ENCODE data around the gene CCDC88A. TPM values are rescaled to one million over a fixed set of nuclear protein-coding genes. Genes with fewer than 3 reads are reported as not detected.
"Not testable (repeated sequence)": the region's sequence is repeated elsewhere in the genome, so short reads cannot be mapped to it uniquely, and the experiment has no call there.

The CCDC88A gene
- total RNA-seq, 2 experiments from 2014 or later, result 10.1 to 11.3 TPM

GRCh38 chr2:55365303-55365702 is 54.4 kb downstream of the CCDC88A start:
- H3K27ac Mint-ChIP-seq, result no peak overlapping the region
- ATAC-seq (no peak), DNase-seq (no peak)
- CTCF ChIA-PET, result interaction anchor here (0.6 kb wide), 1 partner anchor 236 kb away, joined by 3 read pairs; no protein-coding TSS in a partner anchor
- intact Hi-C loops (cut with DNase I, micrococcal nuclease), result no loop called here
- no peaks in the 10 kb centered on the region for H3K4me1 Mint-ChIP-seq
- H3K9me3 Mint-ChIP-seq (ENCODE audit: low read depth), result no peaks in the 10 kb centered on the region
- H3K36me3 Mint-ChIP-seq (ENCODE audit: low read depth), result no peaks in the 10 kb centered on the region
- H3K27me3 Mint-ChIP-seq, result no peaks in the 10 kb centered on the region
- POLR2A ChIA-PET, result interaction anchor here (0.7 kb wide), 1 partner anchor 95 kb away, joined by 3 read pairs; no protein-coding TSS in a partner anchor
- H3K4me3 Mint-ChIP-seq, result no peak overlapping the region

GRCh38 chr2:55364189-55365055 is 55.2 kb downstream of the CCDC88A start:
- no peaks in the 10 kb centered on the region for H3K4me1 Mint-ChIP-seq
- no peaks in the 10 kb centered on the region for H3K27me3 Mint-ChIP-seq
- H3K4me3 Mint-ChIP-seq, result no peak overlapping the region
- H3K9me3 Mint-ChIP-seq (ENCODE audit: low read depth), result no peaks in the 10 kb centered on the region
- DNase-seq, result no peak
- intact Hi-C loops (cut with DNase I, micrococcal nuclease), result no loop called here
- no peak for ATAC-seq
- no peak overlapping the region for H3K27ac Mint-ChIP-seq
- ChIA-PET CTCF (interaction anchor here (0.6 kb wide), 1 partner anchor 235 kb away, joined by 3 read pairs; no protein-coding TSS in a partner anchor), POLR2A (no interaction called here)
- no peaks in the 10 kb centered on the region for H3K36me3 Mint-ChIP-seq (ENCODE audit: low read depth)

- H3K27me3 Mint-ChIP-seq, result no peaks in the 10 kb centered on the region
- H3K9me3 Mint-ChIP-seq (ENCODE audit: low read depth), result no peaks in the 10 kb centered on the region
- ATAC-seq, result no peak
- ChIA-PET CTCF (no interaction called here), POLR2A (no interaction called here)
- no peaks in the 10 kb centered on the region for H3K4me1 Mint-ChIP-seq
- no peak for DNase-seq
- intact Hi-C loops (cut with DNase I, micrococcal nuclease), result no loop called here
- no peak overlapping the region for H3K27ac Mint-ChIP-seq
- no peak overlapping the region for H3K4me3 Mint-ChIP-seq
- no peaks in the 10 kb centered on the region for H3K36me3 Mint-ChIP-seq (ENCODE audit: low read depth)
Observed at GRCh38 chr2:55363636-55364035, 56.0 kb downstream of the CCDC88A start.

GRCh38 chr2:55361465-55362189 is 58.0 kb downstream of the CCDC88A start:
- Mint-ChIP-seq H3K36me3 (ENCODE audit: low read depth) (no peaks in the 10 kb centered on the region), H3K4me1 (no peaks in the 10 kb centered on the region), H3K4me3 (no peak overlapping the region), H3K27me3 (no peaks in the 10 kb centered on the region), H3K27ac (no peak overlapping the region), H3K9me3 (ENCODE audit: low read depth) (no peaks in the 10 kb centered on the region)
- ATAC-seq, result no peak
- DNase-seq, result no peak
- ChIA-PET CTCF (interaction anchor here (0.6 to 1.1 kb wide), 3 partner anchors 10 to 36 kb away, joined by 3 read pairs; no protein-coding TSS in a partner anchor), POLR2A (no interaction called here)
- intact Hi-C loops (cut with DNase I, micrococcal nuclease), result no loop called here

- Mint-ChIP-seq H3K36me3 (ENCODE audit: low read depth) (peaks cover 5% of the 10 kb centered on the region), H3K4me1 (no peaks in the 10 kb centered on the region), H3K4me3 (no peak overlapping the region), H3K27me3 (no peaks in the 10 kb centered on the region), H3K9me3 (ENCODE audit: low read depth) (no peaks in the 10 kb centered on the region), H3K27ac (no peak overlapping the region)
- DNase-seq, result no peak
- intact Hi-C loops (cut with DNase I, micrococcal nuclease), result no loop called here
- POLR2A ChIA-PET, result no interaction called here
- ATAC-seq, result no peak
- CTCF ChIA-PET, result interaction anchor here (0.6 kb wide), 1 partner anchor 26 kb away, joined by 4 read pairs; no protein-coding TSS in a partner anchor
Observed at GRCh38 chr2:55358451-55358850, 61.2 kb downstream of the CCDC88A start.

GRCh38 chr2:55357927-55358326 is 61.7 kb downstream of the CCDC88A start:
- Mint-ChIP-seq H3K27ac (no peak overlapping the region), H3K4me1 (no peaks in the 10 kb centered on the region), H3K4me3 (no peak overlapping the region), H3K27me3 (no peaks in the 10 kb centered on the region), H3K36me3 (ENCODE audit: low read depth) (peaks cover 5% of the 10 kb centered on the region), H3K9me3 (ENCODE audit: low read depth) (no peaks in the 10 kb centered on the region)
- intact Hi-C loops (cut with DNase I, micrococcal nuclease), result no loop called here
- ATAC-seq, result no peak
- POLR2A ChIA-PET, result no interaction called here
- CTCF ChIA-PET, result interaction anchor here (0.6 kb wide), 1 partner anchor 27 kb away, joined by 4 read pairs; no protein-coding TSS in a partner anchor
- no peak for DNase-seq

GRCh38 chr2:55357164-55357563 is 62.5 kb downstream of the CCDC88A start:
- CTCF ChIA-PET, result no interaction called here
- Mint-ChIP-seq H3K4me1 (no peaks in the 10 kb centered on the region), H3K27me3 (no peaks in the 10 kb centered on the region), H3K36me3 (ENCODE audit: low read depth) (peaks cover 5% of the 10 kb centered on the region), H3K27ac (no peak overlapping the region), H3K9me3 (ENCODE audit: low read depth) (no peaks in the 10 kb centered on the region), H3K4me3 (no peak overlapping the region)
- no peak for ATAC-seq
- POLR2A ChIA-PET, result no interaction called here
- intact Hi-C loops (cut with DNase I, micrococcal nuclease), result no loop called here
- no peak for DNase-seq

- H3K9me3 Mint-ChIP-seq (ENCODE audit: low read depth); intact Hi-C loops (cut with DNase I, micrococcal nuclease); H3K36me3 Mint-ChIP-seq (ENCODE audit: low read depth); H3K4me1 Mint-ChIP-seq; H3K27ac Mint-ChIP-seq; H3K4me3 Mint-ChIP-seq; ATAC-seq; POLR2A ChIA-PET; H3K27me3 Mint-ChIP-seq; DNase-seq: not testable (repeated sequence)
- CTCF ChIA-PET, result interaction anchor here (0.7 kb wide), 1 partner anchor 283 kb away, joined by 3 read pairs; no protein-coding TSS in a partner anchor
Observed at GRCh38 chr2:55356136-55356535, 63.5 kb downstream of the CCDC88A start.

GRCh38 chr2:55355451-55355850 is 64.2 kb downstream of the CCDC88A start:
- intact Hi-C loops (cut with DNase I, micrococcal nuclease), result no loop called here
- ChIA-PET CTCF (interaction anchor here (0.7 kb wide), 1 partner anchor 283 kb away, joined by 3 read pairs; no protein-coding TSS in a partner anchor), POLR2A (no interaction called here)
- H3K36me3 Mint-ChIP-seq (ENCODE audit: low read depth), result peaks cover 8% of the 10 kb centered on the region
- no peak overlapping the region for H3K27ac Mint-ChIP-seq
- ATAC-seq (no peak), DNase-seq (no peak)
- H3K9me3 Mint-ChIP-seq (ENCODE audit: low read depth), result no peaks in the 10 kb centered on the region
- no peak overlapping the region for H3K4me3 Mint-ChIP-seq
- H3K4me1 Mint-ChIP-seq, result no peaks in the 10 kb centered on the region
- no peaks in the 10 kb centered on the region for H3K27me3 Mint-ChIP-seq

GRCh38 chr2:55351672-55352071 is 68.0 kb downstream of the CCDC88A start:
- POLR2A ChIA-PET, result no interaction called here
- Mint-ChIP-seq H3K4me3 (no peak overlapping the region), H3K4me1 (no peaks in the 10 kb centered on the region)

GRCh38 chr2:55345064-55345463 is 74.6 kb downstream of the CCDC88A start:
- ChIA-PET POLR2A (interaction anchor here (0.7 kb wide), 1 partner anchor 29 kb away, joined by 3 read pairs; no protein-coding TSS in a partner anchor), CTCF (no interaction called here)
- DNase-seq (no peak), ATAC-seq (no peak)
- no peaks in the 10 kb centered on the region for H3K4me1 Mint-ChIP-seq
- H3K27me3 Mint-ChIP-seq, result no peaks in the 10 kb centered on the region
- H3K9me3 Mint-ChIP-seq (ENCODE audit: low read depth), result no peaks in the 10 kb centered on the region
- intact Hi-C loops (cut with DNase I, micrococcal nuclease), result no loop called here
- H3K27ac Mint-ChIP-seq, result no peak overlapping the region
- H3K4me3 Mint-ChIP-seq, result no peak overlapping the region
- H3K36me3 Mint-ChIP-seq (ENCODE audit: low read depth), result no peaks in the 10 kb centered on the region

More at GRCh38 chr2:55351672-55352071, 68.0 kb downstream of the CCDC88A start:
- H3K36me3 Mint-ChIP-seq (ENCODE audit: low read depth), result peaks cover 8% of the 10 kb centered on the region
- CTCF ChIA-PET, result no interaction called here
- no peak for DNase-seq
- no peak for ATAC-seq
- intact Hi-C loops (cut with DNase I, micrococcal nuclease), result no loop called here
- H3K27ac Mint-ChIP-seq, result no peak overlapping the region
- no peaks in the 10 kb centered on the region for H3K9me3 Mint-ChIP-seq (ENCODE audit: low read depth)
- H3K27me3 Mint-ChIP-seq, result no peaks in the 10 kb centered on the region
